H1 (cell line): ENCODE data around the gene LIMA1. TPM values are rescaled to one million over a fixed set of nuclear protein-coding genes. Genes with fewer than 3 reads are reported as not detected.

Experiments
- CTCF ChIA-PET: fragments of 300-600 bp; sonication (Branson Sonifier 250); formaldehyde crosslinking; loops from one replicate; lab custom pipeline; 2021; ENCODE audit not compliant: partially characterized antibody; lab: Charles Lee
- POLR2A ChIA-PET: fragments of 300-600 bp; sonication (Branson Sonifier 250); formaldehyde crosslinking; loops from one replicate; lab custom pipeline; 2021; ENCODE audit warnings: inconsistent platforms; ENCODE audit not compliant: partially characterized antibody; lab: Charles Lee
- DNase-seq, 2 experiments: peaks; one replicate each; pipeline versions ENCODE4 v3.0.0 to v3.0.0-alpha.2; 2010 to 2022; ENCODE audit warnings: low spot score in 2 of 2, low read depth in 1 of 2, mixed read lengths in 1 of 2
- FAIRE-seq: peaks from 2 replicates; lab custom pipeline; 2011; peaks lifted over from hg19 to GRCh38; lab: Jason Lieb, UNC
- H2AFZ ChIP-seq: 2 replicates; pipeline ENCODE4 v1.8.1; 2012; ENCODE audit warnings: low read length, inconsistent platforms
- H2AK5ac ChIP-seq: 2 replicates; pipeline ENCODE4 v1.6.1; 2013; ENCODE audit warnings: low read depth, low read length
- H2BK120ac ChIP-seq: replicated peaks from 2 replicates; pipeline ENCODE3; 2013; ENCODE audit warnings: low read depth, low read length, inconsistent platforms
- H2BK12ac ChIP-seq: 2 replicates; pipeline ENCODE4 v1.6.1; 2013; ENCODE audit warnings: low read depth, low read length
- H2BK15ac ChIP-seq: 2 replicates; pipeline ENCODE4 v1.6.1; 2013; ENCODE audit warnings: low read length
- H2BK20ac ChIP-seq: 2 replicates; pipeline ENCODE4 v1.6.1; 2013; ENCODE audit warnings: low read length
- H2BK5ac ChIP-seq: 2 replicates; pipeline ENCODE4 v1.6.1; 2013; ENCODE audit warnings: low read depth, low read length
- H3K14ac ChIP-seq: 2 replicates; pipeline ENCODE4 v1.6.1; 2013; ENCODE audit warnings: inconsistent platforms; ENCODE audit not compliant: insufficient read length
- H3K18ac ChIP-seq: 2 replicates; pipeline ENCODE4 v1.6.1; 2013; ENCODE audit warnings: low read length; ENCODE audit errors: extremely low read depth
- H3K23ac ChIP-seq: 2 replicates; pipeline ENCODE4 v1.6.1; 2013; ENCODE audit warnings: inconsistent platforms; ENCODE audit not compliant: insufficient read length
- H3K23me2 ChIP-seq: 2 replicates; pipeline ENCODE4 v1.6.1; 2013; ENCODE audit warnings: low read depth, low read length
- H3K27ac ChIP-seq: 2 replicates; pipeline ENCODE4 v1.6.1; 2011; ENCODE audit warnings: low read depth, low read length, inconsistent platforms
- H3K27me3 ChIP-seq, 4 experiments: replicated peaks in 1 of 4; 1 replicate in 1 of 4; 2 replicates in 3 of 4; pipeline versions ENCODE4 v1.6.1 to v1.8.1; 2011 to 2013; ENCODE audit warnings: low read length in 3 of 4, mild to moderate bottlenecking in 3 of 4, inconsistent platforms in 2 of 4, mixed read lengths in 2 of 4, moderate library complexity in 1 of 4; ENCODE audit not compliant: control insufficient read depth in 3 of 4, insufficient read depth in 3 of 4; ENCODE audit errors: extremely low read depth in 1 of 4
- H3K36me3 ChIP-seq, 4 experiments: 2 replicates each; pipeline versions ENCODE4 v1.6.1 to v1.8.1; 2011 to 2013; ENCODE audit warnings: mild to moderate bottlenecking in 4 of 4, low read length in 3 of 4, moderate library complexity in 2 of 4, control low read depth in 1 of 4, inconsistent platforms in 1 of 4; ENCODE audit not compliant: insufficient read depth in 4 of 4, control insufficient read depth in 2 of 4
- H3K4ac ChIP-seq: replicated peaks from 2 replicates; pipeline ENCODE3; 2013; ENCODE audit warnings: low read length, low read depth, mixed read lengths, inconsistent platforms; ENCODE audit not compliant: insufficient read length
- H3K4me1 ChIP-seq, 4 experiments: replicated peaks in 1 of 4; 1 replicate in 1 of 4; 2 replicates in 3 of 4; pipeline versions ENCODE4 v1.6.1 to v1.8.1; 2011 to 2013; ENCODE audit warnings: low read length in 3 of 4, inconsistent platforms in 2 of 4, mixed read lengths in 1 of 4; ENCODE audit not compliant: insufficient read depth in 4 of 4, control insufficient read depth in 3 of 4
- H3K4me2 ChIP-seq, 2 experiments: 2 replicates each; pipeline versions ENCODE4 v1.6.1 to v1.8.1; 2011 to 2013; ENCODE audit warnings: low read depth in 2 of 2, low read length in 2 of 2, control low read depth in 1 of 2, inconsistent platforms in 1 of 2, mild to moderate bottlenecking in 1 of 2; ENCODE audit not compliant: insufficient read depth in 1 of 2
- H3K4me3 ChIP-seq, 4 experiments: fragments of 200-600, 300-600 bp in 1 of 4; sonication (generic), shearing (Covaris generic), sonication (Bioruptor Twin) in 1 of 4; 2 replicates each; pipeline versions ENCODE4 v1.5.1 to v1.8.1; 2011 to 2016; ENCODE audit warnings: low read length in 4 of 4, low read depth in 3 of 4, control low read depth in 2 of 4, inconsistent platforms in 2 of 4, mild to moderate bottlenecking in 2 of 4, mixed read lengths in 1 of 4, moderate library complexity in 1 of 4; ENCODE audit not compliant: insufficient read depth in 2 of 4; ENCODE audit errors: extremely low read depth in 1 of 4
- H3K56ac ChIP-seq: replicated peaks from 2 replicates; pipeline ENCODE3; 2013; ENCODE audit warnings: low read depth, mild to moderate bottlenecking, mixed read lengths, low read length, inconsistent platforms; ENCODE audit not compliant: insufficient read length
- H3K79me1 ChIP-seq: 2 replicates; pipeline ENCODE4 v1.6.1; 2013; ENCODE audit warnings: low read depth, low read length, control low read depth
- H3K79me2 ChIP-seq, 2 experiments: 2 replicates each; pipeline versions ENCODE4 v1.6.1 to v1.8.1; 2012 to 2013; ENCODE audit warnings: low read length in 2 of 2, mild to moderate bottlenecking in 2 of 2, inconsistent platforms in 1 of 2; ENCODE audit not compliant: insufficient read depth in 2 of 2, control insufficient read depth in 1 of 2
- H3K9ac ChIP-seq, 4 experiments: replicated peaks in 1 of 4; 1 replicate in 1 of 4; 2 replicates in 3 of 4; pipeline versions ENCODE4 v1.6.1 to v1.8.1; 2011 to 2013; ENCODE audit warnings: low read depth in 3 of 4, low read length in 3 of 4, control low read depth in 2 of 4, mild to moderate bottlenecking in 2 of 4, moderate library complexity in 2 of 4, inconsistent platforms in 1 of 4; ENCODE audit errors: extremely low read depth in 1 of 4
- H3K9me3 ChIP-seq, 2 experiments: 2 replicates each; pipeline versions ENCODE4 v1.6.1 to v1.8.1; 2012 to 2013; ENCODE audit warnings: mild to moderate bottlenecking in 2 of 2, moderate library complexity in 2 of 2, control low read depth in 1 of 2, inconsistent platforms in 1 of 2, low read depth in 1 of 2, low read length in 1 of 2, mixed read lengths in 1 of 2; ENCODE audit not compliant: insufficient read depth in 2 of 2
- H4K20me1 ChIP-seq, 2 experiments: replicated peaks in 1 of 2; 2 replicates each; pipeline versions ENCODE3 to v1.8.1; 2011 to 2013; ENCODE audit warnings: inconsistent platforms in 2 of 2, low read length in 2 of 2, mild to moderate bottlenecking in 1 of 2; ENCODE audit not compliant: insufficient read depth in 2 of 2, control insufficient read depth in 1 of 2
- H4K5ac ChIP-seq: 2 replicates; pipeline ENCODE4 v1.6.1; 2013; ENCODE audit warnings: low read length, low read depth, mixed read lengths, inconsistent platforms; ENCODE audit not compliant: insufficient read length
- H4K8ac ChIP-seq: 2 replicates; pipeline ENCODE4 v1.8.0; 2013; ENCODE audit warnings: mild to moderate bottlenecking, moderate library complexity, low read length, inconsistent platforms; ENCODE audit not compliant: insufficient read depth; ENCODE audit errors: extremely low read depth
- H4K91ac ChIP-seq: replicated peaks from 2 replicates; pipeline ENCODE3; 2013; ENCODE audit warnings: low read length, mixed read lengths, inconsistent platforms; ENCODE audit not compliant: insufficient read length
- CBX5 ChIP-seq: fragments of 300-800, 300-1000 bp; sonication (generic); IDR thresholded peaks from 2 replicates; pipeline ENCODE4 v1.7.1; 2016; ENCODE audit warnings: antibody characterized with exemption, low read length, low read depth
- EGR1 ChIP-seq: IDR thresholded peaks from 2 replicates; pipeline ENCODE4 v1.6.1; 2011; ENCODE audit warnings: low read depth, low read length, borderline replicate concordance
- EP300 ChIP-seq, 2 experiments: IDR thresholded peaks; 1 replicate in 1 of 2; 2 replicates in 1 of 2; pipeline ENCODE4 v1.6.1; 2011 to 2012; ENCODE audit warnings: low read depth in 2 of 2, low read length in 2 of 2, mild to moderate bottlenecking in 2 of 2, borderline replicate concordance in 1 of 2, inconsistent platforms in 1 of 2, moderate library complexity in 1 of 2
- HDAC6 ChIP-seq: IDR thresholded peaks from one replicate; pipeline ENCODE4 v1.7.1; 2012; ENCODE audit warnings: low read depth, mild to moderate bottlenecking, inconsistent platforms, low read length, moderate library complexity
- SIRT6 ChIP-seq: IDR thresholded peaks from one replicate; pipeline ENCODE4 v1.7.1; 2012; ENCODE audit warnings: low read length, inconsistent platforms
- SP4 ChIP-seq: IDR thresholded peaks from 2 replicates; pipeline ENCODE4 v1.6.1; 2012; ENCODE audit warnings: low read length, inconsistent platforms
- TCF12 ChIP-seq: IDR thresholded peaks from 2 replicates; pipeline ENCODE4 v1.6.1; 2011; ENCODE audit warnings: low read depth, mild to moderate bottlenecking, low read length
- WGBS, 2 experiments: shearing (Covaris generic) in 1 of 2; methylation state at CpG; one replicate each; pipeline versions ENCODE4 v1.1.6 to v1.1.7; 2013 to 2015; ENCODE audit warnings: low lambda C conversion rate in 2 of 2, mixed read lengths in 2 of 2, inconsistent platforms in 1 of 2, low coverage in 1 of 2, missing lambda C conversion rate in 1 of 2; ENCODE audit not compliant: insufficient replicate concordance in 2 of 2, insufficient coverage in 1 of 2, insufficient read length in 1 of 2; ENCODE audit errors: extremely low coverage in 1 of 2, missing lambda C conversion rate in 1 of 2; 5-methylcytosine and 5-hydroxymethylcytosine counted together
- polyA plus RNA-seq, 7 experiments: library from polyadenylated mRNA; depleted of rRNA in 3 of 7; stranded (reverse) in 5 of 7; unstranded in 2 of 7; fragments of >200 nt in 5 of 7; fragments of 200-250 nt in 2 of 7; gene quantifications; 1 replicate in 5 of 7; 2 replicates in 1 of 7; 4 replicates in 1 of 7; pipeline versions ENCODE4 v1.2.1 to v1.2.3, GENCODE V29; 2011 to 2013; ENCODE audit warnings: missing spikeins in 2 of 7, mixed read lengths in 2 of 7
- total RNA-seq: library from RNA; stranded (reverse); fragmentation: NEBNext Ultra II Directional; extraction: Animal tissue kit (Norgen Biotek cat#: 25700); gene quantifications from 2 replicates; pipeline ENCODE4 v1.2.1, GENCODE V29; 2021

LIMA1 gene
- total and polyA plus RNA-seq, 2 of the 8 experiments (the other 6 are each of a cell fraction or from before 2014, with no cell fraction given): 12.7 to 47.6 TPM

GRCh38 chr12:50279501-50279900, 3.8 kb downstream of the LIMA1 start:
- Histone ChIP-seq H2AFZ (no peak overlapping the region), H3K23me2 (peaks cover 10% of the 10 kb centered on the region), H2BK120ac (no peak overlapping the region), H3K9me3 (no peaks in the 10 kb centered on the region), H4K8ac (no peak overlapping the region), H3K4ac (no peak overlapping the region), H3K9ac (no peak overlapping the region), H3K79me1 (no peaks in the 10 kb centered on the region), H4K5ac (no peak overlapping the region), H3K18ac (no peak overlapping the region), H2BK12ac (no peak overlapping the region), H3K56ac (no peak overlapping the region), H3K4me1 (peaks cover 2 to 9% (median 6%) of the 10 kb centered on the region in 4 experiments; a peak in 5 of 7 replicates), H3K23ac (no peak overlapping the region), H3K4me3 (no peak overlapping the region), H4K91ac (no peak overlapping the region), H2BK15ac (no peak overlapping the region), H4K20me1 (no peaks in the 10 kb centered on the region), H2BK5ac (no peak overlapping the region), H3K79me2 (no peaks in the 10 kb centered on the region), H3K36me3 (no peaks in the 10 kb centered on the region), H3K14ac (no peak overlapping the region), H3K27me3 (no peaks in the 10 kb centered on the region), H3K4me2 (no peak overlapping the region), H2BK20ac (no peak overlapping the region), H2AK5ac (no peak overlapping the region), H3K27ac (no peak overlapping the region)
- no peak for FAIRE-seq
- TF ChIP-seq SIRT6: no peak
- no peak for TF ChIP-seq CBX5
- no peak for TF ChIP-seq HDAC6
- no peak for TF ChIP-seq EGR1
- no peak for TF ChIP-seq TCF12
- TF ChIP-seq EP300 (IDR thresholded peaks at IDR 0.05; ENCODE audit: borderline replicate concordance in 1 of 2, low read depth in 2 of 2, low read length in 2 of 2): no peak
- TF ChIP-seq SP4: no peak
- ChIA-PET CTCF (no interaction called here), POLR2A (no interaction called here)
- 91% methylated on average over 4 of the region's 4 CpGs; no CpG with 5 or more reads in 1 of the 2 experiments for WGBS, 2 experiments
- DNase-seq: no peak
